ENCODE measurements around the gene PHETA2. TPM values are rescaled to one million over a fixed set of nuclear protein-coding genes. Genes with fewer than 3 reads are reported as not detected.

PHETA2 gene
- total RNA-seq, 2 experiments from 2014 or later, result 0.97 to 1.3 TPM

DNA sequence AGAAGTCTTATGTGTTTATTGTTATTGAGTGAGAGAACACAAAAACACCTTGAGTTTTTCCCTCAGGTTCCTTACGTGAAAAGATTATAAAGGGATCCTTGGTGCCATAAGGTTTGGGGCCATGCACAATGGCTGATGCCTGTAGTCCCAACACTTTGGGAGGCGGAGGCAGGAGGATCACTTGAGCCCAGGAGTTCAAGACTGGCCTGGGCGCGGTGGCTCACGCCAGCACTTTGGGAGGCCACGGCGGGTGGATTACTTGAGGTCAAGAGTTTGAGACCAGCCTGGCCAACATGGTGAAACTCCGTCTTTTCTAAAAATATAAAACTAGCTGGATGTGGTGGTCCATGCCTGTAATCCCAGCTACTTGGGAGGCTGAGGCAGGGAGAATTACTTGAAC is 10.8 kb downstream of the PHETA2 start:
- ATAC-seq (no peak), DNase-seq (no peak)
- H3K27ac Mint-ChIP-seq, result no peak overlapping the region
- no peak overlapping the region for H3K4me3 Mint-ChIP-seq
- POLR2A ChIA-PET, result no interaction called here
- peaks cover 50% of the 10 kb centered on the region for H3K36me3 Mint-ChIP-seq (ENCODE audit: low read depth)
- H3K9me3 Mint-ChIP-seq, result peaks cover 4% of the 10 kb centered on the region
- CTCF ChIA-PET, result interaction anchor here (1.2 to 1.9 kb wide), 2 partner anchors 9 kb away, joined by 3 to 4 read pairs; no protein-coding TSS in a partner anchor
- H3K27me3 Mint-ChIP-seq, result no peaks in the 10 kb centered on the region
- H3K4me1 Mint-ChIP-seq (ENCODE audit: low read depth), result peaks cover 31% of the 10 kb centered on the region
- TF ChIP-seq, protein P1, sequence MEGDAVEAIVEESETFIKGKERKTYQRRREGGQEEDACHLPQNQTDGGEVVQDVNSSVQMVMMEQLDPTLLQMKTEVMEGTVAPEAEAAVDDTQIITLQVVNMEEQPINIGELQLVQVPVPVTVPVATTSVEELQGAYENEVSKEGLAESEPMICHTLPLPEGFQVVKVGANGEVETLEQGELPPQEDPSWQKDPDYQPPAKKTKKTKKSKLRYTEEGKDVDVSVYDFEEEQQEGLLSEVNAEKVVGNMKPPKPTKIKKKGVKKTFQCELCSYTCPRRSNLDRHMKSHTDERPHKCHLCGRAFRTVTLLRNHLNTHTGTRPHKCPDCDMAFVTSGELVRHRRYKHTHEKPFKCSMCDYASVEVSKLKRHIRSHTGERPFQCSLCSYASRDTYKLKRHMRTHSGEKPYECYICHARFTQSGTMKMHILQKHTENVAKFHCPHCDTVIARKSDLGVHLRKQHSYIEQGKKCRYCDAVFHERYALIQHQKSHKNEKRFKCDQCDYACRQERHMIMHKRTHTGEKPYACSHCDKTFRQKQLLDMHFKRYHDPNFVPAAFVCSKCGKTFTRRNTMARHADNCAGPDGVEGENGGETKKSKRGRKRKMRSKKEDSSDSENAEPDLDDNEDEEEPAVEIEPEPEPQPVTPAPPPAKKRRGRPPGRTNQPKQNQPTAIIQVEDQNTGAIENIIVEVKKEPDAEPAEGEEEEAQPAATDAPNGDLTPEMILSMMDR (IDR thresholded peaks at IDR 0.05), result no peak
- intact Hi-C loops (cut with micrococcal nuclease), result loop anchor here (10.0 kb wide), 1 partner anchor 350 kb away; the partner anchor contains the start of gene NFAM1

DNA sequence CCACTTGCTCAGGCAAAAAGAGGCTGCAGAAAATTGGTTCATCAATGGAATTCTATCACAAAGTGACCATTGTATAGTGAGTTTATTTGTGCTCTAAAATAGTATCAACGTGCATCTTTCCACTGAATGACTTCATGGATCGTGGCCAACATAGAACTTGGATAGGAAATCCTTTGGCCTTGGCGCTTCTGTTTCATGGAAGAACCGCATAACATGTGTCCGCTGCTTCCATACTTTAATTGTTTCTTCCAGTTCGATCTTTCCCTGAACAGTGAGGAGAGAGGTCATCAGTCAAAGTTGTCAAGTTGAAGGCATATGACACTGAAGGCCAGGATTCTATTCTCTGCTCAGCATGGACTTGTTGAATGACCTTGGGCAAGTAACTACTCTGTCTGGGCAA is 12.0 kb downstream of the PHETA2 start:
- peaks cover 27% of the 10 kb centered on the region for H3K4me1 Mint-ChIP-seq (ENCODE audit: low read depth)
- no peak for ATAC-seq

DNA sequence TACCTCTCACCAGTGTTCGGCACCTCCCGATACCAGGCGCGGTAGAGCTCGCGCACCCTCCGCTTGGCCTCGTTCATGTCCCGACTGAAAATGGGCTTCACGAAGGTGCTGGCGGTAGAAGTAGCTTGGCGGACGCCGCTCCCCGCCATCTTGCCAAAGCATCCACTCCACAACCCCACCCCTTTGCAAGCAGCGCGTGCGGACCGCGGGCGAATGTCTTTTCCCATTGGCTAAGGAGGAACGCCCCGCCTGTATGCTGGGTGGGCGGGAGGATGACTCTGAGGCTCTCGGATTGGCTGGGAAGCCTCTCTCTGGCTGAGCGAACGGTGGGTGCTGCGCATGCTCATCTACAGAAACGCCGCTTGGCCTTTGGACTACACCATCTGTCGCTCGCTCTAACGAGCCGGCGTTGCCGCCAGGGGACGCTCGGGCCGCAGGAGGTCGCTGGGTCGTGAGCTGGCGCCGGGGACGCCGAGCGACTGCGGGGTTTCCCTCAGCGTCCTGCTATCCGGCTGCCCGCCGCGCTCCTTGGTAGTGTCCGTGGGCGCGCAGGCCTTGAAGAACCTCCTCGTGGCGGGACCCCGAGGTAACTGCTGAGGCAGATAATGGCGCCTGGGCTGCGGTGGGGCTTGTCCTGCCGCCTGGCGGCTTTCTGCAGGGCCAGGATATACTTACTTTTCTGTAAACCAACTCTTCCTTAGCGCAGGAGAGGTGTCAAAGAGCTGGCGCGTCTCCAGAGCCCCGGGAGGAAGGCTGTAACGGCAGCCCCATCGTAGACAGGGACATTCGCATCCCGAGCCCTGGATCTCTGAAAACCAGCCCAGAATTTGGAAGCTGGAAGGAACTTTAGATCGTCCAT is 16.8 kb downstream of the PHETA2 start, which contains the start of gene NDUFA6:
Gene NDUFA6, minus strand, starts transcription at position 177 of the 859 bp plus-strand sequence. Its CDS starts 28 bp downstream, at position 149.
- H3K27me3 Mint-ChIP-seq, result no peaks in the 10 kb centered on the region
- peaks cover 32% of the 10 kb centered on the region for H3K36me3 Mint-ChIP-seq (ENCODE audit: low read depth)
- peak within 1 kb of the TSS; percentile 99 for H3K27ac Mint-ChIP-seq
- peaks cover 4% of the 10 kb centered on the region for H3K9me3 Mint-ChIP-seq
- H3K4me3 Mint-ChIP-seq, result peak within 1 kb of the TSS; percentile 85
- H3K4me1 Mint-ChIP-seq (ENCODE audit: low read depth), result peaks cover 28% of the 10 kb centered on the region
- peak; percentile 99 for DNase-seq
- peak; percentile 96 for ATAC-seq
- TF ChIP-seq, protein P1 (IDR thresholded peaks at IDR 0.05), result peak; percentile 83
- POLR2A ChIA-PET, result interaction anchor here (0.7 to 7.9 kb wide), 19 partner anchors 10 to 524 kb away, joined by 3 to 118 read pairs (median 4); partner anchors contain the start of genes CENPM, PHETA2, POLDIP3 and SMDT1
- CTCF ChIA-PET, result interaction anchor here (0.6 to 3.1 kb wide), 20 partner anchors 8 to 394 kb away, joined by 3 to 26 read pairs (median 4); partner anchors contain the start of gene SMDT1
- intact Hi-C loops (cut with micrococcal nuclease), result no loop called here

More for the DNA sequence above, 12.0 kb downstream of the PHETA2 start:
- CTCF ChIA-PET, result interaction anchor here (1.3 to 1.9 kb wide), 2 partner anchors 11 to 359 kb away, joined by 3 to 4 read pairs; no protein-coding TSS in a partner anchor
- peak overlapping the region; percentile 3 for H3K27ac Mint-ChIP-seq
- intact Hi-C loops (cut with micrococcal nuclease), result loop anchor here (10.0 kb wide), 1 partner anchor 349 kb away; the partner anchor contains the start of gene NFAM1
- TF ChIP-seq, protein P1 (IDR thresholded peaks at IDR 0.05), result no peak
- no peak for DNase-seq
- no peaks in the 10 kb centered on the region for H3K27me3 Mint-ChIP-seq
- H3K9me3 Mint-ChIP-seq, result peaks cover 4% of the 10 kb centered on the region
- POLR2A ChIA-PET, result interaction anchor here (7.9 kb wide), 1 partner anchor 8 kb away, joined by 118 read pairs; the partner anchor contains the start of genes PHETA2 and SMDT1
- H3K4me3 Mint-ChIP-seq, result no peak overlapping the region
- peaks cover 53% of the 10 kb centered on the region for H3K36me3 Mint-ChIP-seq (ENCODE audit: low read depth)

DNA sequence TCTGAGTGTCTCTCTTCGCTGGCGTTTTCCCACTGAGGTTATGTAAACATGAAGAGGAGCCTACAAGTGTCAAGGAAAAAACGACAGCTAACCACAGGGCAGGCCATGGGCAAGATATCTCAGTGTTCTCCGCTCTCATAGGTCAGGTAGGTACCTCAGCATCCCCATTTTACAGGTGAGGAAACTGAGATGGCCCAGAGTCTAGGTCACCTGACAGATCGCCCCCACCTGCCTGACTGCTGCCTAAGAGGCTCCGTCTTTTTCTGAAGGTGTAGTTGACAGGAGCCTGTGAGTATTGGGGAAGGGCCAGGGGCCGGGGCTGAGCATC is 17.4 kb downstream of the PHETA2 start:
- TF ChIP-seq, protein P1 (IDR thresholded peaks at IDR 0.05), result no peak
- DNase-seq (peak; percentile 16), ATAC-seq (no peak)
- POLR2A ChIA-PET, result interaction anchor here (0.8 to 7.9 kb wide), 14 partner anchors 9 to 523 kb away, joined by 3 to 118 read pairs (median 4); partner anchors contain the start of genes CENPM, PHETA2, POLDIP3 and SMDT1
- Mint-ChIP-seq H3K4me1 (ENCODE audit: low read depth) (peaks cover 27% of the 10 kb centered on the region), H3K36me3 (ENCODE audit: low read depth) (peaks cover 27% of the 10 kb centered on the region), H3K9me3 (peaks cover 4% of the 10 kb centered on the region), H3K27me3 (no peaks in the 10 kb centered on the region), H3K27ac (peak overlapping the region; percentile 99), H3K4me3 (peak overlapping the region; percentile 85)
- intact Hi-C loops (cut with micrococcal nuclease), result no loop called here
- CTCF ChIA-PET, result interaction anchor here (0.6 to 3.1 kb wide), 18 partner anchors 9 to 394 kb away, joined by 3 to 26 read pairs (median 4); partner anchors contain the start of gene SMDT1
